NCI-H2227 (cell line): ENCODE measurements around the gene TBCCD1.
"Not testable (repeated sequence)": the region's sequence is repeated elsewhere in the genome, so short reads cannot be mapped to it uniquely, and the experiment has no call there.

Experiments used
- DNase-seq: peaks from one replicate; lab custom pipeline; 2025; ENCODE audit not compliant: unreplicated experiment; lab: John Stamatoyannopoulos, UW

TBCCD1 gene

DNA sequence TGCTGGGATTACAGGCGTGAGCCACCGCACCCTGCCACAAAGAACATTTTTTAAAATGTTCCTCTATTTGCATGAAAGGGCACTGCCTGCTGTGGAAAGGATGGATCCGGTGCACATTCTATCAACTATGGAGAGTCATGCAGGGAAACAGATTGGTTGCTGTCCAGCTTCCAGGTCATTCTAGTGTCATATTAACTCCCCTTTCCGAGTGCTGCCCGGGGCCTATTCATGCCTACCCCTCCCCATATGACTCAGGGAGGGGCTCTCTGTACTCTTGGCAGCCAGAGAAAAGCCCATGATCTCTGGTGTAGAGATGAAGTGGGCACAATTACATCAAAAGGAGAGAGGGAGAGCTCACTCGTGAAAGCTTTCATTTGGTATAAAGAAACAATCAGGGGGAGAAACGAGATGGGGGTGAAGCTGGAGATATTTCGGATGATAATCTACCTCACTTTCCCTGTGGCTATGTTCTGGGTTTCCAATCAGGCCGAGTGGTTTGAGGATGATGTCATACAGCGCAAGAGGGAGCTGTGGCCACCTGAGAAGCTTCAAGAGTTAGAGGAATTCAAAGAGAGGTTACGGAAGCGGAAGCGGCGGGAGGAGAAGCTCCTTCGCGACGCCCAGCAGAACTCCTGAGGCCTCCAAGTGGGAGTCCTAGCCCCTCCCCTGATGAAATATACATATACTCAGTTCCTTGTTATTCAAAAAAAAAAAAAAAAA is 29.6 kb upstream of the TBCCD1 start:
- no peak for DNase-seq

DNA sequence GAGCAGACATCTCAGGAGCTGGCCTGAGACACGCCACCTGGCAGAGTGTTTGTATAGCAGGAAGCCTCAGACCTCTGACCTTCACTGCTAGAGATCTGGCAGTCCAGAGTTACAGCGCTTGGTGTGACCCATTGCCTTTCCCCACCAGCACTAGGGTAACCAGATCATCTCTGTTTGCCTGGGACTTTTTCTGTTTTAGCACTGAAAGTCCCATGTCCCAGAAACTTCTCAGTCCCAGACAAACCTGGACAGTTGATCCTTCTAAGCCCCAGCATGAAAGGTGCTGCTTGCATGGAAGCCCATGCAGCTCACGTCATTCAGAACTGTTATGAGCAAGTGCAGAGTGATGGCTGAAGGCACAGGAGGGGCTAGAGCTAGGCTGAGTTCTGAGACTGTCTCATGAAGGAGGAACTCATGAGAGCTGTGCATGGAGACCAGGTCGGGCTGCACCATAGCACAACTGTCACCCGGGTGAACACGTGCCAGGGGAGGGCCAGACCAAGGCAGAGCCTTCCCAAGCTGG is 27.5 kb upstream of the TBCCD1 start:
- no peak for DNase-seq

DNA sequence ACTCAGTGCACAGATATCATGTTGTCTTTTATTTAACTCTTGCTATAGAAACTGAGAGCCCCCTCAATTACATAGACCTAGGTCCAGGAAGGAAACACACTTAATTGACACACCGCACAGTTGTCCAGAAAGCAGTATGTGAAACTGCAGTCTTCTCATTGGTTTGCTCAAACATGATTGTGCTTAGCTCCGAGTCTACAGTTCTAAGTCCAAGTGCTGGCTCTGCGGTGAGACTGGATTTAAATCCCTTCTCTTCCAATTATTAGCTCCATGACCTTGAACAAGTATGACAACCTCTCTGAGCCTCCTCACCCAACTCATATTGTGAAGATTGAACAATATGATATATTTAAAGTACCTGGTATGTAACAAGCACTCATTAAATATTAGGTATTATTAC is 26.7 kb upstream of the TBCCD1 start:
- no peak for DNase-seq

DNA sequence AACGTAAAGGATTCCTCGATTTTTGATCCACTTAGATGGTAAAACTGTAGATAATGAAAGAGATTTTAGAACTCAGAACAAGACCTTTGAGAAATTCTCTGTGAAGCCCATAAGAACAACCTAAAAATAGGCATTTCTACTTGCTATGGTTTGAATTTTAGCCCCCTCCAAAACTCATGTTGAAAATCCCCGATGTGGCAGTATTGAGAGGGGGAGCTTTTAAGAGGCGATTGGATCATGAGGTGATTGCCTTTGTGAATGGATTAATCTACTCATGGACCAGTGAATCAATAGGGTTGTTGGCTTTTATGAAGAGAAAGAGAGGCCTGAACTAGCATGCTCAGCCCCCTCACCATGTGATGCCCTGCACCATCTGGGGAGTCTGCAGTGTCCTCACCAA is 25.5 kb upstream of the TBCCD1 start:
- DNase-seq = no peak

DNA sequence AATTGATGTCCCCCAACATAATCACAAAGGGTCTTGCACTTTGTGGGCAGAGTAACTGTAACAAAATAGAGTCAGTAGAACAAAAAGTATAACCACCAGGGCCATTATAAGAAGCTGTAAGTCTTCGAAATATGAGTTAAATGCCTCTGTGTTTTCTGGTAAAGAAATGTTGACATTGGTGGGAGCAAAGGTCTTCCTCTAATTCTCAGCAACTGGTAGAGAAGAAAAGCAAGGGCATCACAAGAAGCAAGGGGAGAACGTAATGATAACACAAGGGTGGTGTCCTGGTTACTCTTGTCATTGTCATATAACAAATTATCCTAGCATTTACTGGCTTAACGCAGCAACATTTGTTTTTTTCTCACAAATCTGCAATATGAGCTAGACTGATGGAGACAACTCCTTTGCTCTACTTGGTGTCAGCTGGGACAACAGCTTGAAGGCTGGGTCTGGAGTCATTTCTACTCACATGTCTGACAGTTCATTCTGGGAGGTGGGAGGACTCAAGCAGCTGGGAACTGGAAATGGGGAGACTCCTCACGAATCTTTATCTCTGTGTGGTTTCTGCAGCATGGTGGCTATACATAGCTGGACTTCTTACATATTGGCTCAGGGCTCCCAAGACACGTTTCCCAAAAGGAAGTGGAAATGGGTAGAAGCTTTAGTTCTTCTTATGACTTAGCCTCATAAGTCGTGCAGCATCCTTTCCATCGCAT is 23.6 kb upstream of the TBCCD1 start:
- DNase-seq = no peak

DNA sequence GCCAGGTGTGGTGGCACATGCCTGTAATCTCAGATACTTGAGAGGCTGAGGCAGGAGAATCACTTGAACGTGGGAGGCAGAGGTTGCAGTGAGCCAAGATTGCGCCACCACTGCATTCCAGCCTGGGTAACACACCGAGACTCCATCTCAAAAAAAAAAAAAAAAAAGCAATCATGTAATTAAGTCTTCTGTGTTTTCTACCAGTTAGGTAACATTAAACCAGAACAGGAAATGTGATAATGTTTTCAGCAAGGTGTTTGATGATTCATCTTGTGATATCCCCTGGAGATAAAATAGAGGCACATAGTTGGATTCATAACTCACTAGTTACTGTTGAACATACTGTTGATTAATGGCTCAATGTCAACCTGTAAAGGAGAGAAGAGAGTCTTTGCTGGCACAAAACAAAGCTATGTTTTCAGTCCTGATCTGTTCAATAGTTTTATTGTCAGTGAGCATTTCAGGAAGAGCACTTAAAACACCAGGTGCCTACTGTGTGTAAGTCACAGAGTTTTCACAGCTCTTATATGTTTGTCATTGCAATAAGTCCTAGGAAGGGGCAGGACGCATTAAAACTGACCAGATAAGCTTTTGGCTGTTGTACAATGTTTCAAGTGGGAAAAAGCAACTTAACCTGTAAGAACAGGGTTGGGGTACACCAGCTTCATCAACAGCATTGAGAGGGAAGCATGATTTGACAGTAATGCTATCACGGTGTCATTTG is 22.9 kb upstream of the TBCCD1 start:
- DNase-seq = no peak

DNA sequence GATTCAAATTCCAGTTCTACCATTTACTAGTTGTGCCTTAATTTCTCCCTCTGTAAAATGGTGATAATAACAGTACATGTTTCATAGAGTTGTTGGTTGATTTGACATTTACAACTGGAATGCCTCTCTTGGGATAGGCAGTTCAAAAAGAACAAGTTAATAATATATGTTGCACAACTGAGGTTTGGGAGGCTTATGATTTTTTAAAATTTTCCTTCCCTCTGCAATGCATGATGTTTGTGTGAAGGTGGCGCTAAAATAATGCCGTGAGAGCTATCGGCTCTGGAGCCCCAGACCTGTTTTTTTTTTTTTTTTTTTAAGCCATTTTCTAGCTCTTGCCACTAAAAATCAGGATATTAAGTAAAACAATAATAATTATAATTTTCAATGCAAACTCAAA is 22.0 kb upstream of the TBCCD1 start:
- peak; percentile 12 for DNase-seq

DNA sequence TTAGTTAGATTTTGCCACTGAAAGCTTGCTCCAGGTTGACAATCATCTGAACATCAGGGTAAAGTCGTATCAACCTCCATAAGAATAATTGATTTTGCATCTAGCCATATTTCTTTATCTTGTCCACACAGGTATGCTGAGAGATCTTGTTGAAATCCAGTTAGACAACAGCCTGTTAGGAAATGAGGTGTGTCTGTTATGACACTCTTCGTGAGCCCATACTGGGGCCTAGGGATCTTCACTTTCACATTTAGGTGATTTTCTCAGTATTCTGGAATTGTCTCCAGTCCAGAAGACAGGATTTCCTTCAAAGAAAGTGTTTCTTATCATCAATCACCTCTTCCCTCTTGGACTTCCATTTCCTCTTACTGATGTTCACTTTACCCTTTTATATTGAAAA is 21.5 kb upstream of the TBCCD1 start:
- DNase-seq = no peak

DNA sequence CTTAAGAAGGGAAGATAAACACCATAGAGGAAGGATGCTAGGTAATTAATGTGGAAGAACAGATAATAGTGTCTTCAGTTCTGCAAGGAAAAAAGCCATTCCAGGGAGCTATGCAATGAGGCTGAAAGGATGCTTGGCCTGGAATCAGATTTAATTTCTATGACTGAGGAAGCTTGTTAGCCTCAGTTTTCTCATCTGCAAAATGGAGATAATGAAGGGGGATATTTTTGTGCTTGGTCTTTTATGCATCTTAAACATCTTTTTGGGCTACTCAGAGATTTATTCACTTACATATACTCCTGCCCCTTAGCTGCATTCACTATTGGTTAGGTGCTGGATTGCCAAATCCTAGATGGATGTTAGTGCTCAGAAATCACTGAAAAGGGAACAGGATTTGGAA is 20.0 kb upstream of the TBCCD1 start:
- DNase-seq = no peak

DNA sequence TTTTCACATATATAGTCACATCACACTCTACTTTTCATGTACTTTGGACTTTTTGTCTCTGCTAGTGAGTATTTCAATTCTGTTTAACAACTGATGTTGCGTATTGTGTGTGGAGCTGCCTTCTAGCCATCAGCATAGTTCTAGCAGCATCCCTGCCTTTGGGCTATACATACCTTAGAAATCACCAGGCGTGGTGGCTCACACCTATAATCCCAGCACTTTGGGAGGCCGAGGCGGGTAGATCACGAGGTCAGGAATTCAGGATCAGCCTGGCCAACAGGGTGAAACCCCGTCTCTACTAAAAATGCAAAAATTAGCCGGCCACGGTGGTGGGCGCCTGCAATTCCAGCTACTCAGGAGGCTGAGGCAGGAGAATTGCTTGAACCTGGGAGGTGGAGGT is 19.1 kb upstream of the TBCCD1 start:
- not testable (repeated sequence) for DNase-seq

DNA sequence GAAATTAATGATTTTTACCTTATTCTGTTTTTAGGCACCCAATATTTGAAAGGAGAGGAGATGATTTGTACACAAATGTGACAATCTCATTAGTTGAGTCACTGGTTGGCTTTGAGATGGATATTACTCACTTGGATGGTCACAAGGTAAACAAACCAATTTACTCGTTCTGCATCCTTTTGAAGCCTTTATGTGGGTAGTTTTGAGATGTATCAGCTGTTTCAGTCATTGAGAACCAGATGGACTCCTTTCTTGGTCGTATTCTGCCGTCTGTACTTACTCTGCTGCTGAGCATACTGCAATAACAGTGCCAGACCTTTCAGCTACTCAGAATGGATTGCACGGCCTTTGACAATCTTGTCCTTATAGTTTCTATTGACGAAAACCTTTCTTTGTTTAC is 16.7 kb upstream of the TBCCD1 start:
- no peak for DNase-seq

DNA sequence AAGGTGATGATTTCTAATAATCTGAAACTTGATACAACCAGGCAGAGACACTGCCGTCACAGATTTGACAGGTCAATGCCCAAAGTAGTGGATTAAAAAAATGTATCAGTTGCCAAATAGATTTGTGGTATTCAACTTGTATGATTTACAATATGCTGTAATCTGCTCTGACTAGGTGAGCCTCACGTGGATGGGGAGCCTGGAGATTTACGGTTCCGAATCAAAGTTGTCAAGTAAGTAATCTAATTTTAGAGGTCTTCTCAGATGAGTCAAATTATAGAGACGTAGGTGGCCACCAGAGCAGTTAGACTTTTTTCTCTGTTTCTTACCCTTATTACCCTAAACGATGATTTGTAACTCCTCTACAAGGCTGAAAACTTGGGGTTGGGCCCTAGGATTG is 15.4 kb upstream of the TBCCD1 start:
- no peak for DNase-seq

DNA sequence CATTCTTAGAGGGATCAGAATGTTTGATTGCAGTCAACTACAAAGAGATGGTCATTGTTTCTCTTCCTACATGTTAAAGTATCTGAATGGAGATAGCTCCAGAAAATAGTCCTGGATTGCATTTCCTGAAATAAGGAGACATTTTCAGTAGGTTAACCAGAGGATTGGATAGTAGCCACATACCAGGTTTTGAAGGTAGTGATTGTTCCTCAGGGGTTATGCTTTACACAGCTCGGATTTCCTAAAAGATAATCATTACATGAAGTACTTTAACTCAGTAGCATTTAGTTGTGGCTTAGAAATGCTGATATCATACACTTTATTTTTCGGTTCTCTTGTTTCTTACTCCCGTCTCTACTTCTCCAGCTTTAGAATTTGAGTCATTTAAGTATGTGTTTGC is 13.6 kb upstream of the TBCCD1 start:
- no peak for DNase-seq

DNA sequence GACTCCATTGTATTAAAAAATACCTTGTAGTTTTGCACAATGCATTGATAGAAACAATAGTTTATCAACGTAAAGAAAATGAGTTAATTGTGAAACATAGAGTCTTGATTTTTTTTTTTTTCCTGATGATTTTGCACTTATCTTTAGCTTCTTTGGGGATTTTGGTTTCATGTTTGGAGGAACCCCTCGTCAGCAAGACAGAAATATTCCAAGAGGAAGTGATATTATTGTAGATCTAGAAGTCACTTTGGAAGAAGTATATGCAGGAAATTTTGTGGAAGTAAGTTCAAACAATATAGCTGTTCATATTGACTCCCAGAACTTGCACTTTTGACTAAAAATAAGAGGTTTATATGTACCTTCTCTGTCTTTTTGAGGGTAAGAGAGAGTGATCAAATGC is 10.4 kb upstream of the TBCCD1 start:
- DNase-seq = no peak

DNA sequence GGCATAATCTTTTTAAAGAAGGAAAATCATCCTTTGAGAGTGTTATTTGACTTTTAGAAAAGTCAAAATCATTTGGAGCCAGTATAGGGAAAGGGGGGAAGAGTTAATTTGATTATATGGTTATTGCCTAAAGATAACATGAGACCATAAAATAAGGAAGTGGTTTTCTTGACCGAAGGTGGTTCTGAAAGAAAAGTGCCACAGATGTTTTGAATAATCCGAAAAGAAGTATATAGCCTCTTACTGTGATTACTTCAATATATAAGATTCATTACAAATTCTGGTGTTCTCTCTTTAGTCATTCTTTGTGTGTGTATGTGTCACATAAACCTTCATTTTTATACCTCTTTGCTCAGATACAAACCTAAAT is 4.5 kb upstream of the TBCCD1 start:
- DNase-seq = no peak

DNA sequence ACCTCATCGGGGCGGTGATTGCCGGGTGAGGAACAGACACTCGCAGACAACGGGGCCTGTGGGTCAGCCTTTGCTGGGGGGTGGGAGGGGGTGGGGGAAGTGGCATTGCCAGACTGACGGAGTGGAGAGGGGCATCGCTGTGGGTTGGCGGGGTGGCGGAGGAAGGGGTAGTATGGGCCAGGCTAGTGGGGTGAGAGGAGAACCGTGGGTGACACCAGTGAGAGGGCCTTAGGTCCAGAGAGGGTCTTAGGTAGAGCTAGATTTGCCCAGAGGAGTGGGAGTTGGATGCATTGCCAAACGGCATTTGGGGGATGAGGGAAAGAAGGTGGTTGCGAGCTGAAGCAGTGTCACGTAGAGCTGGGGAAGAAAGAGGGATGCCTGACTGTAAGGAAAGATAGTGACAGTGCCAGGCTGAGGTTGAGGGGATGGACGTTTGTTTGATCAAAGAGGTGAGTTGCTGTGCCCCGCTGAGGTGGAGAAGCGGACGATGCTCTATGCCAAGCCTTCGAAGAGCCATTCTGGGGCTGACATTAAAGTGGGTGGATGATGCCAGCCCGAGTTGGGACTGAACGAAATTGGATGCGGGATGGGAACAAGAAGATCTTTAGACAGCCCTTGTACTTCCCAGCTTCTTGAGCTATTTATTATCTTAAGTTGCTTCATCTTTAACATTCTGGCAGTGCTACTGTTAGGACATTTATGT is 4.0 kb upstream of the TBCCD1 start:
- no peak for DNase-seq

DNA sequence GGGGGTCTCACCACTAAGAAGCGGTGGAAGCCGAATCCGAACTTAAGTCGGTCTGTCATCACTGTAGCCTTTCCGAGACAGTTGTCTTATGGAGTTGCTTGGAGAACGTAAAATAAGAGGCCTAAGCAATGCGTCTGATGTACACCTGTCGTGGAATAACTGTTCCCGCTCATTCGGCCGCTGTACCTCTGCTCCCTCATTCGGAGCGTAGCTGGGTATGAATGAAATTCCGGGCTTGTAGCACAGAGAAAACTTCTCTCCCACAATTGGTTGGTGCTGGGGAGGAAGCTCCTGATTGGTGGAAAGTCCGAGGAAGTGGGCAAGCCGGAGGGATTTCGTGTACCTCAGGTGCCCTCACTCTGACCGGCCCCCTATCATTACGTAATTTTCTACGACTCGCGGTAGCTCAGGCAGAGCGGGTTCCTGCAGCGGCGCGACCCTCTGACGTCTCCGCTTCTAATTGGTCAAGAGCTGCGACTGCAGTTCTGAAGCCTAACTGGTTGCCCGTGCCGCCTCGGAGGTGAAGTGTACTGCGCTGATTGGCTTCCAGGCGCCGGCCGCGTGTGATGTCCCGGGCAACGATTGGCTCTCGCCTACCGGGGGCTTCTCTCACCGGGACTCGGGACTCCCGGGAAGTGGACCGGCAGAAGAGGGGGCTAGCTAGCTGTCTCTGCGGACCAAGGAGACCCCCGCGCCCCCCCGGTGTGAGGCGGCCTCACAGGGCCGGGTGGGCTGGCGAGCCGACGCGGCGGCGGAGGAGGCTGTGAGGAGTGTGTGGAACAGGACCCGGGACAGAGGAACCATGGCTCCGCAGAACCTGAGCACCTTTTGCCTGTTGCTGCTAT is 3.2 kb upstream of the TBCCD1 start, which contains the start of gene DNAJB11:
DNAJB11 (plus strand) TSS at position 625 of the 845 bp plus-strand sequence; CDS start at position 803, 178 bp downstream.
- peak; percentile 99 for DNase-seq

DNA sequence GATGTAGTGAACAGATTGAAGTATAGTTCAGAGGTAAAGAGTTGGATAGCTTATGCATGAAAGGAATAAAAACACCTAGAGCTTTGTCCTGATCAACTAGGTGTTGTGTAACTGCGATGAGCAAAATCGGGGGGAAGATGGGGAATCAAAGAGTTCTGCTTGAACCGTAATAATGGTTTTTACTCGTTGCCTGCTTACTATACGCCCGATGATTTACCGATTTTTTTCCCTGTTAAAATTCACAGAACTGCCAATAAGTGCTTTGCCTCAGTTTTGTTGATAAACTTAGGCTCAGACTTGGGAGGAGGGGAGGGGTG is 2.6 kb upstream of the TBCCD1 start:
- DNase-seq = no peak

DNA sequence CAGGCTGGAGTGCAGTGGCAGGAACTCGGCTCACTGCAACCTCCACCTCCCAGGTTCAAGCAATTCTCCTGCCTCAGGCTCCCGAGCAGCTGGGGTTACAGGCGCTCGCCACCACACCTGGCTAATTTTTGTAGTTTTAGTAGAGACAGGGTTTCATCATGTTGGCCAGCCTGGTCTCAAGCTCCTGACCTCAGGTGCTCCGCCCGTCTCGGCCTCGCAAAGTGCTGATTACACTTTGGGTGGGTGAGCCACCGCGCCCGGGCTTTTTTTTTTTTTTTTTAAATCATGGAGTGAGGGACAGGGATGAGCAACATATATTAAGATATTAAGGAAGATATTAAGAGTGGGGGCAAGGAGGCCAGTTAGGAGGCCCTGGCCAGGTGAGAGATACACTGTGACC is 2.2 kb upstream of the TBCCD1 start:
- not testable (repeated sequence) for DNase-seq

DNA sequence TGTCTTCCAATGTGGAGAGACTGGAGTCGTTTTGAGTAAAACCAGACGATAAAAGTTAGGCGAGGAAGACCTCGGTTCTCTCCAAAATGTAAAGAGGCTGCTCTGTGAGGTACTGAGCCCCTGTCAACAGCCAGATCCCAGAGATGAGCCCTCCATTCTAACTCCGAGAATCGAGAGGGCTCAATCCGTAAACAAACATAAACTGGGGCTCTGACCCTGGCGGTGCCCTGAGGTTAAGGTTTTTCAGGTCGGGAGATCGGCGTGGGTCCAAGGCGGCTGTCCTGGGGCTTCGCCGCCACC is 417 bp downstream of the TBCCD1 start:
- DNase-seq = no peak

DNA sequence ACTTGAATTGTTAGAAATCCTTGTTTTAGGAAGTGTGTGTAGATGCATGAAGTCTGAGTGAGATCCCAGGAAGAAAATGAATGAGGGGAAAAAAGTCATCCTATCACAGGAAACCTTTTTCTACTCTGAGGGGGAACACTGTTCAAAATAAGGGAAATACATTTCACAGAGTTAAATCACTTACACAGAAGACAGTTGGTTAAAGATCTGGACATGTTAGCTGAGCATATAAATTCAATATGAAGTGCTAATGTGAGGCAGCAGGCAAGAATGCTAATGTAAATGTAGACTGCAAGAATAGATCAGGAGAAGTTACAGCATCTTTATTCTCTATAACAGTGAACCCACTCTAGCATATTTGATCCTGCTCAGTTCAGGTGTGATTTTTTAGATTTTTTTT is 2.6 kb downstream of the TBCCD1 start:
- DNase-seq = no peak
